GM06990 (cell line): Measurements from ENCODE around the gene TANC1.

Experiments used
- DNase-seq: peaks from one replicate; pipeline ENCODE4 v3.0.0-alpha.2; 2011; ENCODE audit not compliant: insufficient read length; ENCODE audit errors: extremely low read depth
- H3K27me3 ChIP-seq: replicated peaks from 2 replicates; pipeline ENCODE4 v1.6.0; 2011; ENCODE audit warnings: low read length; ENCODE audit not compliant: control insufficient read depth, insufficient read depth
- H3K36me3 ChIP-seq: 2 replicates; pipeline ENCODE4 v1.5.1; 2011; ENCODE audit warnings: low read length; ENCODE audit not compliant: control insufficient read depth, insufficient read depth
- H3K4me3 ChIP-seq: replicated peaks from 2 replicates; pipeline ENCODE4 v1.5.1; 2011; ENCODE audit warnings: low read depth, mild to moderate bottlenecking, control low read depth, low read length
- TF ChIP-seq, protein P1 (sequence below): IDR thresholded peaks from 2 replicates; pipeline ENCODE4 v1.5.1; 2011; ENCODE audit warnings: low read length, control low read depth, mild to moderate bottlenecking, inconsistent platforms; ENCODE audit not compliant: insufficient read depth, poor library complexity, severe bottlenecking

TANC1 gene

GRCh38 chr2:158979772-158980171 is 11.3 kb downstream of the TANC1 start:
- TF ChIP-seq, protein P1, sequence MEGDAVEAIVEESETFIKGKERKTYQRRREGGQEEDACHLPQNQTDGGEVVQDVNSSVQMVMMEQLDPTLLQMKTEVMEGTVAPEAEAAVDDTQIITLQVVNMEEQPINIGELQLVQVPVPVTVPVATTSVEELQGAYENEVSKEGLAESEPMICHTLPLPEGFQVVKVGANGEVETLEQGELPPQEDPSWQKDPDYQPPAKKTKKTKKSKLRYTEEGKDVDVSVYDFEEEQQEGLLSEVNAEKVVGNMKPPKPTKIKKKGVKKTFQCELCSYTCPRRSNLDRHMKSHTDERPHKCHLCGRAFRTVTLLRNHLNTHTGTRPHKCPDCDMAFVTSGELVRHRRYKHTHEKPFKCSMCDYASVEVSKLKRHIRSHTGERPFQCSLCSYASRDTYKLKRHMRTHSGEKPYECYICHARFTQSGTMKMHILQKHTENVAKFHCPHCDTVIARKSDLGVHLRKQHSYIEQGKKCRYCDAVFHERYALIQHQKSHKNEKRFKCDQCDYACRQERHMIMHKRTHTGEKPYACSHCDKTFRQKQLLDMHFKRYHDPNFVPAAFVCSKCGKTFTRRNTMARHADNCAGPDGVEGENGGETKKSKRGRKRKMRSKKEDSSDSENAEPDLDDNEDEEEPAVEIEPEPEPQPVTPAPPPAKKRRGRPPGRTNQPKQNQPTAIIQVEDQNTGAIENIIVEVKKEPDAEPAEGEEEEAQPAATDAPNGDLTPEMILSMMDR: no peak
- DNase-seq: no peak

DNA sequence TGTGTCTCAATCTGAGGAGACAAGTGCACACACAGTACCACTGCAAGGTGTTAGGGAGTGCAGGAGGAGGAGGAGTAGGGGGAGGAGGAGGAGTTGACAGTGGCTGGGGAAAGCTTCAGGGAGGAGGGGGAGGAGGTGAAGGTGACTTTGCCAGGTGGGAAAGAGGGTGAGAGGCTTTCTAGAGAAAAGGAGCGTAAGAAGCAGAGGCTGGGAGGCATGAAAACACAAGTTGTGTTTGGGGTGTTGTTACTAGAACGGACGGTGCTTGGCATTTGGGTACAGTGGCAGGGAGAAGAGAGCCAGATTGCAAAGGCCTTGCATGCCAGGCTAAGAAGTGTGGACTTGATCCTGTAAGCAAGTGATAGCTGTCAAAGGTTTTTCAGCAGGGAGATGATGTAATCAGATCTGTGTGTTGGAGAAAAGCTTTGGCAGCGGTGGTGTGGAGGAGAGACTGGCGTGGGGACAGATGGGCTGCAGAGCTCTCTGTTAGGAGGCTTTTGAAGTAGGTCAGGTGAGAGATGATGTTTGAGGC is 16.2 kb downstream of the TANC1 start:
- DNase-seq: no peak
- H3K27me3 ChIP-seq: no peaks in the 10 kb centered on the region
- H3K36me3 ChIP-seq: no peaks in the 10 kb centered on the region
- H3K4me3 ChIP-seq: no peak overlapping the region
- TF ChIP-seq, protein P1: no peak

More at GRCh38 chr2:158979772-158980171, 11.3 kb downstream of the TANC1 start:
- Histone ChIP-seq H3K36me3 (no peaks in the 10 kb centered on the region), H3K27me3 (no peaks in the 10 kb centered on the region), H3K4me3 (no peak overlapping the region)

DNA sequence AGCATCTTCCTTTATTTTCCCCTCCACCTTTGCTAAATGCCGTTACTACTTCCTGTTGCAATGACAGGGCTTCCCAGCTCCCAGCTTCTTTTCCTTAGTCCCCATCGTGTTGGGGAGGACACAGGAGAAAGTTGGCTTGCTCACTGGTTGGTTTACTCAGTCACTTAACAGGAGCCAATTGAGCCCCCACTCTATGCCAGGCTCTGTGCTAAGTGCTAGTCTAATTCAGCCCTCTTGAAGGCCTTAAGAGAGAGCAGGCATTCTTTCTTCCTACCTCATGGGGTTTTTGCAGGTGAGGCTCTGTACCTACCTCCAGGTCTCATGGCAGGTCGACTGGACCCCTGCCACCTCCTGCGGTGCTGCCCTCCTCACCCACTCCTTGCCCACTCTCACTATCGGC is 20.1 kb downstream of the TANC1 start:
- Histone ChIP-seq H3K36me3 (no peaks in the 10 kb centered on the region), H3K4me3 (no peak overlapping the region; the same call in 1 of the 2 replicates), H3K27me3 (no peaks in the 10 kb centered on the region)
- TF ChIP-seq, protein P1: no peak
- no peak for DNase-seq

DNA sequence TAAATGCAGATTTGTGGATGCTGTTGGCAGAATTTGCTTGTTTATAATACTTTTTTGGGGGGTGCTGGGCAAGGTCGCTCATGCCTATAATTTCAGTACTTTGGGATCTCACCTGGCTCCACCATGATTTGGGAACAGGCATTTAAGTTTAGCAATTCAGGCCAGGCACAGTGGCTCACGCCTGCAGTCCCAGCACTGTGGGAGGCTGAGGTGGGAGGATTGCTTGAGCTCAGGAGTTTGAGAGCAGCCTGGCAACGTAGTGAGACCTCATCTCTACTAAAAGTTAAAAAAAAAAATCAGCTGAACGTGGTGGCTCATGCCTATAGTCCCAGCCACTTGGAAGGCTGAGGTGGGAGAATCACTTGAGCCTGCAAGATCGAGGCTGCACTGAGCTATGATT is 20.7 kb downstream of the TANC1 start:
- TF ChIP-seq, protein P1: no peak
- no peak for DNase-seq

GRCh38 chr2:158990397-158991214 is 22.2 kb downstream of the TANC1 start:
- no peak overlapping the region for H3K4me3 ChIP-seq
- TF ChIP-seq, protein P1: no peak

More for the DNA sequence above, 20.7 kb downstream of the TANC1 start:
- H3K36me3 ChIP-seq: no peaks in the 10 kb centered on the region
- no peak overlapping the region for H3K4me3 ChIP-seq
- no peaks in the 10 kb centered on the region for H3K27me3 ChIP-seq

More at GRCh38 chr2:158990397-158991214, 22.2 kb downstream of the TANC1 start:
- DNase-seq: no peak
- no peaks in the 10 kb centered on the region for H3K27me3 ChIP-seq
- H3K36me3 ChIP-seq: no peaks in the 10 kb centered on the region
